Cardiac septum (tissue), 1 donor: ENCODE results near the gene TRDMT1. TPM values are rescaled to one million over a fixed set of nuclear protein-coding genes. Genes with fewer than 3 reads are reported as not detected.

Experiments
- DNase-seq: peaks from one replicate; pipeline ENCODE4 v3.0.0-alpha.2; 2020; ENCODE audit warnings: low spot score
- intact Hi-C: fragments of 100-400 bp; cut with DNase I; formaldehyde crosslinking; loops from one replicate; pipeline ENCODE4 v1.14.0; 2022
- total RNA-seq: library from RNA; stranded (reverse); fragmentation: NEBNext Ultra II Directional; extraction: Animal tissue kit (Norgen Biotek cat#: 25700); gene quantifications from one replicate; pipeline ENCODE4 v1.2.1, GENCODE V29; 2021
- donor health status: DM: no; HTN: no; CAD: no.

The TRDMT1 gene
- total RNA-seq, 1 donor from 2014 or later = 4.2 TPM

DNA sequence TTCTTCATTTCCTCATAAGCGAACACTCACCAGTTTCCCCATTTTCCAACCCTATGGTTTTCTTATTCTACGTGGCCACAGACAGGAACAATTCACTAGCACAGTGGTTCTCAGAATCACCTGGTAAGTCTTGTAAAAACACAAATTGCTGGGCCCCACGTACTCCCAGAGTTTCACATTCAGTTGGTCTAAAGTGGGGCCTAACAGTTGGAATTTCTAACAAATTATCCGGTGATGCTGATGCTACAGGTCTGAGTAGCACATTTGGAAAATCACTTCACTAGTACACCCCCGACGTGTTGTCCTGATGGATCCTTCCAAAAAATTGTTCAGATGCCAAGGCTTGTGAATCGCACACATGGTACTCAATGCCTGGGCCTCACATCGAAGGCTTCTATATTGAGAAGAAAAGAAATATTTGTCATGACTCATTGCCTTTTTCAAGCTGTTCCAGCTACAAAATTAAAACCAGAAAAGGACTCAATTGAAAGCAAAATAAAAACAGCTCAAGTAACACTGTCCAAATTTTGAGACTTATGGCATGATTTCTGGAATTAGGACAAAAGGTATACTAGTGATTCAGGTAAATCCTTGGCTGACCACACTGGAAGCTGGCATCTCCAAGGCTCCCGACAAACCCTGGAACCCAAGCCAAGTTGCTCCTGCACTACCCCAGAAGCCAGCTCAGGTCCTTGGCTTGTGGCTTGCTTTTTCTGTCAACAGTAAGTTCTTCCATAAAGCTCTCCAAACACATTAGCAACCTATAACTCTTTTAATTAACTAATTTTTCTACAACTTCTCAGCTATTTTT lies 13.7 kb upstream of the TRDMT1 start:
- intact Hi-C loops = no loop called here
- DNase-seq = no peak

DNA sequence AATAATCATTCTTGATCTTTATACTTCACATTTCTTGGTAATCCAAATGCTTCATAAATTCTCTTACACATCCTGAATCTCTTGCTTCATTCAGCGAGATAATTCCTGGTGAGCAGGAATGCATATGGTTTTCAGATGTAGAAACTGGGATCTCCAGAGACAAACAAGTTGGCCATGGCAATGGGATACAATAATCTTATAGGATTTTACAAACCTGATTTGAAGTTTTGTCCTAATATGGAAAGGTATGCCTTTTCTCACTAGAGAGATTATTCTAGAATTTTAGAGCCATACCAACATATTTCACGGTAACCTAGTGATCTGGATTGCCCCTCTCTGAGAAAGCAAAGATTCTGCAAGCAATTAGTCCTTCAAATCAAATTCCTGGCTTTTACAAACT lies 13.1 kb upstream of the TRDMT1 start:
- intact Hi-C loops = no loop called here
- no peak for DNase-seq

- intact Hi-C loops = no loop called here
- no peak for DNase-seq
Observed at GRCh38 chr10:17213646-17214349, 12.3 kb upstream of the TRDMT1 start.

- intact Hi-C loops = no loop called here
Observed at GRCh38 chr10:17212802-17213221, 11.3 kb upstream of the TRDMT1 start.

DNA sequence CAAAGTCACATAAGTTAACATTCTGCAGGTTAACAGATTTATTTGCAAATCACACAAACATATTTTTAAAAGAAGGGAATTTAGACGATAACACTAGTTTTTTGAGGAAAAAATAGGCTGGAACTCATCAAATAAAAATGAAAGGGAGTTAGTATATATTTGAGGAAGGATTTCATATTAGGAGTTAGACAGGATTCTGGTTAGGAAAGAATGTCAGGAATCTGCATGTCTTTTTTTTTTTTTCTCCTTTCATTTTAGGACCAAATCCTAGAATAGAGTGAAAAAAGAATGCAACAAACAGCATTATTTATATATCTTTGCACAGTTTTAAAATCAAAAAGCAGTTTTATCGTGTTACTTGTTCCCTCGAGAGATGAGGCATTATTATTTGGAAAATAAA lies 8.9 kb upstream of the TRDMT1 start:
- DNase-seq = no peak
- intact Hi-C loops = no loop called here

More at GRCh38 chr10:17212802-17213221, 11.3 kb upstream of the TRDMT1 start:
- DNase-seq = no peak

GRCh38 chr10:17209881-17210280 lies 8.4 kb upstream of the TRDMT1 start:
- no peak for DNase-seq
- intact Hi-C loops = loop anchor here (10.0 kb wide), 1 partner anchor 1445 kb away; the partner anchor contains the start of genes ARL5B and NSUN6

DNA sequence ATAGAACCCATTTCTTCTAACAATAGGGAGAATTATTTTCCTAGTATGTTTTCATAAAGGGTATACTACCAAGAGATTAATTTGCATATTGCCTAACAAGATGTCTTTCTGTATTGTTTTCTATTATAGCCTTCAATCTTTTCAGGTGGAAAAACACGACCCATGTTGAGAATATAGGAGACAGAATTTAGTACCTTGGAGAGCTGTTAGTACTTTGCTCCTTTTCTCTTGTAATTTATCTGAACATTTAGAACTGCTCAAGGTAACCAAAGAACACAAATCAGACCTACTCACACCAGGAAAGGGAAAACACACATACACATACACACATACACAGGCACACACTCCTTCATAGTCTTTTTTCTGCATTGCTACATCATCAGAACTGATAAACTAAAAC lies 7.8 kb upstream of the TRDMT1 start:
- intact Hi-C loops = loop anchor here (10.0 kb wide), 1 partner anchor 1445 kb away; the partner anchor contains the start of genes ARL5B and NSUN6
- DNase-seq = no peak

GRCh38 chr10:17208476-17208875 lies 7.0 kb upstream of the TRDMT1 start:
- intact Hi-C loops = loop anchor here (10.0 kb wide), 1 partner anchor 1446 kb away; the partner anchor contains the start of genes ARL5B and NSUN6
- no peak for DNase-seq

DNA sequence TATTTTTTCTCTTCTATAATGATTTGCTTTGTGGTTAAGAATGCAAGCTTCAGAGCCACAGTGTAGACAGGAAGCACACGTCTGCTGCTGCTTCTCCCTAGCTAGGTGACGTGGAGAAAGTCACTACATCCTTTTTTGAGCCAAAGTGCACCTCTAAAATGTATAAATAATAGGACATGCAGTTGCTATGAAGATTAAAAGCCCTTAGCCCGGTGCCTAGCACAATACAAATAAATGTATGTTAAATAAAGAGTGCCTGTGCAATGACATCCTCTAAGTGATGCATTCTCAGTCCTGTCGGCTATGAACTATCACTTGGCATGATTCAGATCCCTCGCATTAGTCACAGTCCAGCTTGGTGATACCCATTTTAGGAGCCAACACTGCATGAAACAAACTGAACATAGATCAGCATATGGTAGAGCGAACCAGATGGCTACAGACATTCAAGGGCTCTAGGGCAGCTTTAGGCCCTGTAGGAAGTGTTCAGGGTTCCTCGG lies 4.8 kb upstream of the TRDMT1 start:
- no peak for DNase-seq
- intact Hi-C loops = loop anchor here (10.0 kb wide), 1 partner anchor 1449 kb away; the partner anchor contains the start of genes ARL5B and NSUN6

DNA sequence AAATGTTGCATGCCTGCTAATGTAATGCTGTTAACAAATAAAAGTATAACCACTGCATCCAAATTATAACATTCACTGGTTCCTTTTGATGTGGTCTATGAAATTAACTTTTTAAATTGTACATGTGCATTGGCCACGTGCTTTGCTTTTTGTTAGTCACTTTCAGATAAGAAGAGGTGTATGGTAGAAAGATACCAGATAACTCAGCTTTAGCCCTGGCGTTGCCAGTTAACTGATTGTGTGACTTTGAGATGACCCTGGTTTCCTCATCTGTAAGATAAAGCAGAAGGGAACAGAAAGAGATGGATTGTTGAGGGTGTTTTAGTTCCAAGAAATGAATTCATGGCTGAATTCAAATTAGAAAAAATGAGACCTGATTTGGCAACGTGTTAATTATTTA lies 1.9 kb upstream of the TRDMT1 start:
- intact Hi-C loops = loop anchor here (10.0 kb wide), 1 partner anchor 1451 kb away; the partner anchor contains the start of genes ARL5B and NSUN6
- DNase-seq = no peak

DNA sequence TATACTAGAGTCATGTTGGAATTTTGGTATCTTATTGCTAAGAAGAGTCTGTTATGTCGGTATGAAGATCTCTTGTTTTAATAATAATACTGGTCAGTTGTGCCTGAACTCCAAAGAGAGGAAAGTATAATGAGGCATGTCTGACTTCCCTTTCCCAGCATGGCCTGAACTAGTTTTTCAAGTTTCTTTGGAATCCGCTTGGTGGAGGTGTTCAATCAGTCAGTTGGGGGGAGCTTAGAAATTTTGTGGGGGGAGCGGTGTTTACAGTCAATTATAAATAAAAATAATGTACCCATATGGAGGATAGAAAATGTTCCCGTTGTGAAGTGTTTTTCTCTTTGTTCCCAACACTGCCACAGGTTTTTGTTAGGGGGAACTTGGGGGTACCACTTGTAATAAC lies 1.5 kb upstream of the TRDMT1 start:
- intact Hi-C loops = loop anchor here (10.0 kb wide), 1 partner anchor 1452 kb away; the partner anchor contains the start of genes ARL5B and NSUN6
- no peak for DNase-seq

DNA sequence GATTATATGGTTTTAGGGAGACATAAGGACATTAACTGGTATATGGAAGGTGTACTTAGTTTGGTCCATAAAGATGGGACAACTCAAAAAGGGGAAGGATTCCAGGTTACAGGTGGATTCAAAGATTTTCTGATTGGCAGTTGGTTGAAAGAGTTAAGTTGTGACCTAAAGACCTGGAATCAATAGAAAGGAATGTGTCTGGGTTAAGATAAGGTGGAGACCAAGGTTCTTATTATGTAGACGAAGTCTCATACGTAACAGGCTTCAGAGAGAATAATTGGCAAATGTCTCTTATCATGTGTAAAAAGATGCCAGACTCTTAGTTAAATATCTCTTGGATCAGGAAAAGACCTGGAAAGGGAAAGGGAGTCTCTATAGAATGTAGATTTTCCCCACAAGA lies 1.0 kb upstream of the TRDMT1 start:
- DNase-seq = no peak
- intact Hi-C loops = loop anchor here (10.0 kb wide), 1 partner anchor 1452 kb away; the partner anchor contains the start of genes ARL5B and NSUN6

- intact Hi-C loops = loop anchor here (1.0 to 10.0 kb wide), 2 partner anchors 28 to 1453 kb away; partner anchors contain the start of genes ARL5B and NSUN6
- DNase-seq = no peak
Observed at GRCh38 chr10:17201794-17202116, 283 bp upstream of the TRDMT1 start.

DNA sequence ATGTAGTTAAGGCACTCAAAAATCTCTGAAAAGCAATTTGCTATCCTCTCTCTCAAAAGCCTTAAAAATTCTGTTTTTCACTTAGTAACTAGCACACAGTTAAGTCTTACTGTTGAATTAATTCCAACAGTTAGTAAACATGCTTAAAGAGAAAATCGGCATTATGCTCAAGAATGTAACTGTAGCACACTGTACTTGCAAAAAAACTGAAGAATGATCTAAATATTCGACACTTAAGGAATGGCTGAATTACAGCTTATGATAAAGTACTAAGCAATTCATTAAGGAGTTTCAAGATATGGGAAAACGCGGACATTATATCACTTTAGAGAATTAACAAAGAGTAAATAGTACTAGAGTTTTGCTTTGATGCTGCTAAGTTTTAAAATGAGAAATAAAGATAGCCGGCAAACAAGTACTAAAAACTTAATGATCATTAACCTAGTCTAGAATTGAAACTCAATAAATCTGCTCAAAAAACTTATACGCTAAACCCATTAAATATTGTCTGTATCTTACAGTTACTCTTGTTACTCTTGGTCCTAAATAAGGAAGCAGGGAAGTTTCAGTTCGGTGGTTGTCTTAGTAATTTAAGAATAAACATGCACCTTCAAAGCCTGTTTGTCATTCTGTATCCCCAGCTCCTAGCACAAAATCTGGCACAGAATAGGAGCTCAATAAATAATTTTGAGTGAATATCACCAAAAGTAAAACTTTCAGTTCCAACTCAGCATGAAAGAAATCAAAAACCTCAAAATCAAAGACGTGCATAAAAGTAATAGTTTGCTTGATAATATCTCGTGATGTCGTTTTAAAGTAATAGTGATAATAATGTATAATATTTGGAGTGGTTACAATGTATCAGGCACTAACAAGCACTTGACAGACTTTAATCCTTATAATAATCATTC lies 1.2 kb downstream of the TRDMT1 start:
- DNase-seq = no peak
- intact Hi-C loops = loop anchor here (10.0 kb wide), 1 partner anchor 1455 kb away; the partner anchor contains the start of genes ARL5B and NSUN6

DNA sequence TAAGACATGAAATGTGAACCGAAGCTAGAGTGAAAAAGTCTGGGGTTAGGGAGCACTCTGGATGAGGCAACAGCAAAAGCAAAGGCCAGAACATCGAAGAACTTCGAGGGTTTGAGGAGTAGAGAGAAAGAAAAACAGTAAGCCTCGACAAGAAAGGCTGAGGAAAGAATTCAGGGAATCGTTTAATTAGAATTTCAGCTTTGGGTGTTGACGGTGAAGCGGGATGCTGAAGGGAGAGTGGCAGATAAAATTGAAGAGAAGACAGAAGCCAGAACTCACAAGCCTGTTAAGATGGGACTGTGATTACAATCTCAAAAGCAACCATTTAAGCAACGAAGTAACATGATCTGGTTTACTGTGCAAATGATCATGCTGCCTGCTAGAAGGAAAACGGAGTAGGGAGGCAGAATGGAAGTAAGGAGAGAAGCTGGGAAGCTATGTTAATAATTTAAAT lies 2.1 kb downstream of the TRDMT1 start:
- intact Hi-C loops = no loop called here
- no peak for DNase-seq

GRCh38 chr10:17196573-17196972 lies 4.9 kb downstream of the TRDMT1 start:
- DNase-seq = no peak
- intact Hi-C loops = no loop called here

GRCh38 chr10:17196045-17196444 lies 5.4 kb downstream of the TRDMT1 start:
- intact Hi-C loops = no loop called here
- no peak for DNase-seq

DNA sequence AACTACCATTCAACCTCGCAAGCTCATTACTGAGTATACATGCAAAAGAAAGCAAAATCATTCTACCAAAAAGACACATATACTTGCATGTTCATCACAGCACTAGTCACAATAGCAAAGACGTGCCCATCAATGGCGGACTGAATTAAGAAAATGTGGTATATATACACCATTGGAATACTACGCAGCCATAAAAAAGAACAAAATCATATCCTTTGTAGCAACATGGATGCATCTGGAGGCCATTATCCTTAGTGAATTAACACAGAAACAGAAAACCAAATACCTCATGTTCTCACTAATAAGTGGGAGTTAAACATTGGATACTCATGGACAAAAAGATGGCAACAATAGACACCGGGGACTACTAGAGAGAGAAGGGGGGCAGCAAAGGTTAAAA lies 6.4 kb downstream of the TRDMT1 start:
- intact Hi-C loops = no loop called here
- DNase-seq = no peak

DNA sequence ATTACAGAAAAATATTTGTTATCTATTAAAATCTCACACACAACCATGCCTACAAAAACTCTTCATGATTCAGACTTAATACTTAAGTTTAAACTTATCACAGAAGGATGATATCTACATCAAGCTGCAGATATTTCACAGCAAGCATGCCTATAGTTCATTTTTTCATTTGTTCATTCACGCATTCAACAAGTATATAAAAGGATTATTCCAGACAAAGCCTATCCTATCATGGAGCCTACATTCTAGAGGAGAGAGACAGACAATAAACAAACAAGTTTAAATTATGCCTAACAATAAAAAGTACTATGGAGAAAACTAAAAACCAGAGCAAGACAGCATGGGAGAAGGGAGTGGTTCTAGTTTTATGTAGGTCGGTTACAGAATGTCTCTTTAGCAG lies 10.9 kb downstream of the TRDMT1 start:
- DNase-seq = no peak
- intact Hi-C loops = no loop called here
